HG03064 (cell line): ENCODE results near the gene DPM2.

Source experiments
- ATAC-seq: cut with Tn5 transposase; IDR thresholded peaks from one replicate; pipeline ENCODE4 v1.9.1; 2021; ENCODE audit warnings: low read depth; ENCODE audit not compliant: unreplicated experiment

DPM2 gene

DNA sequence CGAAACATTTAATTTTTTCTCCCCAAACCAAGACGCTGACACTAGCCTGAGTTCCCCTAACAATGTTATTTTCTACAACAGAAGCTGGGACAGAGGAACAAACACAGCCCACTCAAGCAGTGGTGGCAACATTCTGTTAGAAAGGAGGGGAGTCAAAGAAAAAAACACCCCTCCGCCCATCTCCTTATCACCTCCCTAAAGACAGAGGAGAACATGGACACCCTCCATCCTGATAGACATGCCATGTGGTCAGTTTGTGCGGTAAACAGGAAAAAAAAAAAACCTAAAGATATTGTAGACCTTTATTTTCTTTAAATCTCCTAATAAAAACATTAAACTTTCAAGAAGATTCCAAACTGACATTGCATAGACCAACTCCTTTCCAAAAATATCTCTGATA is 2.9 kb upstream of the DPM2 start:
- no peak for ATAC-seq

DNA sequence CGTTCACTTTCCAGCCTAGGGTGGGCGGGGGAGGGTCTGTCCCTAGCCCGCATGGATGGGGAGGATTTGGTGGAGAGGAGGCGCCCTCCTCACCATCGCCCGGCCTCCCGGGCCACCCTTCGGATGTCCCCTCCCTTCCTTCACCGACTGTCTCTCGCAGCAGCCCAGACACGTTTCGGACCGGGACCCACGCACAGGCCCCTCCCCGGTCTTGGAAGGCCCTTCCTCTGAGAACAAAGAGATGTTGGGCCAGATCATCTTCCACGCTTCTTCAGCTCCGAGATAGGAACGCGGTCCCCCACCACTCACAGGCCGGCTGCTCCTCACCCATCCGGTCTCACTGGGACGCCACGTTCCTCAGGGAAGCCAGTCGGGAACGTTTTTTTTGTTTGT is 640 bp upstream of the DPM2 start:
- ATAC-seq: no peak

DNA sequence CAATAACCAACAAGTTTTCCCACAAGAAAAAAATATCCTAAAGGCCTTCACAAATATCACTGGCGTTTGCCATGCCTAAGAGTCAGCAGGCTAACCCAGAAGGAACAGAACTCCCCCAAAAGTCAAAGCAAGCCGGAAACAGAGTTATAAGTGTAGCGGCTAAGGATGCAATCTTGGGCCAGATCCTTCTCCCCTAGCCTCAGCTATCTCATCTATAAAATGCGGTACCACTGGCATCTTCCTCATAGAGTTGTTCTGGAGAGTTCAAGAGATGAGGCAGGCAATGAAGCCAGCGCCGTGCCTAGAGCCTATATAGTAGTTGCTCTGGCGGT is 632 bp downstream of the DPM2 start:
- ATAC-seq: no peak

DNA sequence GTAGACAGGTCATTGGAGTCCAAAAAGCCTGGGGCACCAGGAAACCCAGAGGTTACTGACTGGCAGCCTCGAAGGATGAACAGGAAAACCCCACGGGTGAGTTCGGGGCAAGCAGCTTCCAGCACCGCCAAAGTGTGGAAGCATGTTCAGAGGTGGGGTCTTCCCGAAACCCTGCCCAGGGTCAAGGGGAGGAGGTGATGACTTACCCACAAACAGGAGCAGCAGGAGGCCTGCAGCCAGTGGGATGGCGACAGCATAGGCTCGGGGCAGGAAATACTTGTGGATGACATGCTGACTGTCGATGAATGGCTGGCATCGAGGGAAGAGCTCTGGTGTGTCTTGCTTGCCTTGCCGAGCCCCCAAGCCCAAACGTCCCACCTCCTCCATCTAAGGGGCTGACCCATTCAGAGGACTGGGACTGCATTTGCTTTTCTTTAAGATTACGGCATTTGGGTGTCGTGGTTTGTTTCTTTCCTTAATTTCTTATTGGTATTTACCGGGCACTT is 1.3 kb downstream of the DPM2 start:
- no peak for ATAC-seq

DNA sequence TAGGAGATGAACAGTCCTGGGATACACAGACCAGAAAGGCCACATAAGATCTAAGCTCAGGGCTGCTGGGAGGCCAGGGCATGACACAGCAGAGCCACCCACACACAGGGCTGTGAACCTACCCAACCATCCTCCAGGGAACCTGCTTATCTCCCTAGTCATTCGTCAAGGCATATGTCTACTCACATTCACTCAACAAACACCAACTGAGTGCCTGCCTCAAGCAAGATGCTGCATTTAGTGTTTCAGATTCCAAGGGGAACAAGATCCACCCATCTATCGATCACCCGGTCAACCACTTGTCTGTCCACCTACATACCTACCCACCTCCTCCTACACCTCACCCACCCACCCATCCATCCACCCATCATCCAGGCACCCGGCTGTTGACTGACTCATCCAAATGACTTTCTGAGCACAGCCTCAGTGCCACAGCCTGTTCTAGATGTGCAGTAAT is 1.9 kb downstream of the DPM2 start:
- no peak for ATAC-seq

DNA sequence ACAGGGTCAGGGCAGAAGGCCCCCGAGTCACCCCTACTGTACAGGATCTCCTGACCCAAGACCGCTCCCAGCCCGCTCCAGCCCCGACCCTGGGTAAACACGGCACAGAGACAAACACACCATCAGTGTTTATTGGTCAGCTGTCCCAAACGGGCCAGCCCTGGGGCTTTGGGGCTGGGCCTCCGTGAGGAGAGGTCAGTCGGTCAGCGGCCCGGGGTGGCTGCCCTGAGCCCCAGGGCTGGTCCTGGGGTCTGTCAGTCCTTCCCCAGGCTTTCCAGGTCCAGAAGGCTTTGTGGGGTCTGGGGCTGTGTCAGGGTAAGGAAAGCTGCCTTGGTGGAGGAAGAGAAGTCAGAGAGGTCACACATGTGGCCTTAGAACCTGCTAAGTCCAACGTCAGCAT is 2.7 kb downstream of the DPM2 start:
- ATAC-seq: no peak

DNA sequence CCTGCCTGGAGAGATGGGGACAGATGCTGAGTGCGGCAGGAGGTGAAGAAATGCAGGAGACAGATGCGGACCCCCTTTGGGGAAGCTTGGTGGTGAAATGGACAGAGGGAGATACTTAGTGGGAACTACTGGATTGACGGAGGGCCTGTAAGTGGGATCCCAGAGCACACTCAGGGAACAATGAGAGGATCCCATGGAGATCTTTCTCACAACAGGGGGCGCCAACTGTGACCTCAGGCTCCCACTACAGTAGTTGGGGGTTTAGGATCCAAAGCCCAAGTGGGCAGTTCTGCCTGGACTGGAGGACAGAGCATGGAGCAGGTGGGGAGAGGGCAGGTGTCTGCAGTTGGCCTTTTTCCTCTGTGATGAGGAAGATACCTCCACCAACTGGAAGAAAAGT is 3.4 kb downstream of the DPM2 start:
- no peak for ATAC-seq

DNA sequence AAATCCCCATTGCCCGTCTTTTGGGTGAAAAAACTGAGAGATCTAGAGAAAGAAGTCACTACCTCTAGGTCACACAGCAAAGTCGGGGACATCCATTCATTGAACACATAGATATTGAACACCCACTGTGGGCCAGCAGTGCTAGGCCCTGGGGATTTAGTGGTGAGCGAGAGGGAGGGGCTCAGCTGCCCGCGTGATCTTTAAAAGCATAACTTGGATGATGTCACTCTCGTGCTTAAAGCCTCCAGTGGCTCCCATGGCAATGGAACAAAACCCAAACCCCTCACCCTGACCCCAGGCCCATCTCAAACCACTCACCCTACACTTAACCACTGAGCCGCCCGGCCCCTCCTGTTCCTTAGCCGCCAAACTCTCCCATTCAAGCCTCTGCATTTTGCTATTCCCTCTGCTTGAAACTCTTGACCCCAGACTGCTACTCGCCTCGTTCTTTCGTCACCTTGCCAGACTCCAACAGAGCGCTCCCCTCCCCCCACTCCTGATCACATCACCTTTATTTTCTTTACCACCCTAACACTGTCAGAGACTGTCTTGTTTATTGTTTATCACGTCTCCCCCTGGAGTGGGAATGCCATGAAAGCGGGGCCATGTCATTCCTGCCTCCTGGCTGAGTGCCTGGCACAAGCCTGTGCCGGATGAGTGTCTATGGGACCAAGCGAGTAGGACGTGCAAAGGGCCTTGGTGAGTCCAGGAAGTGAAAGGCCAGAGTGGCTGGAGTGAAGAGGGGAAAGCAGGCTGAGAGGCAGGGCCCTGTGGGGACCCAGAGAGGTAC is 6.4 kb downstream of the DPM2 start:
- ATAC-seq: no peak

DNA sequence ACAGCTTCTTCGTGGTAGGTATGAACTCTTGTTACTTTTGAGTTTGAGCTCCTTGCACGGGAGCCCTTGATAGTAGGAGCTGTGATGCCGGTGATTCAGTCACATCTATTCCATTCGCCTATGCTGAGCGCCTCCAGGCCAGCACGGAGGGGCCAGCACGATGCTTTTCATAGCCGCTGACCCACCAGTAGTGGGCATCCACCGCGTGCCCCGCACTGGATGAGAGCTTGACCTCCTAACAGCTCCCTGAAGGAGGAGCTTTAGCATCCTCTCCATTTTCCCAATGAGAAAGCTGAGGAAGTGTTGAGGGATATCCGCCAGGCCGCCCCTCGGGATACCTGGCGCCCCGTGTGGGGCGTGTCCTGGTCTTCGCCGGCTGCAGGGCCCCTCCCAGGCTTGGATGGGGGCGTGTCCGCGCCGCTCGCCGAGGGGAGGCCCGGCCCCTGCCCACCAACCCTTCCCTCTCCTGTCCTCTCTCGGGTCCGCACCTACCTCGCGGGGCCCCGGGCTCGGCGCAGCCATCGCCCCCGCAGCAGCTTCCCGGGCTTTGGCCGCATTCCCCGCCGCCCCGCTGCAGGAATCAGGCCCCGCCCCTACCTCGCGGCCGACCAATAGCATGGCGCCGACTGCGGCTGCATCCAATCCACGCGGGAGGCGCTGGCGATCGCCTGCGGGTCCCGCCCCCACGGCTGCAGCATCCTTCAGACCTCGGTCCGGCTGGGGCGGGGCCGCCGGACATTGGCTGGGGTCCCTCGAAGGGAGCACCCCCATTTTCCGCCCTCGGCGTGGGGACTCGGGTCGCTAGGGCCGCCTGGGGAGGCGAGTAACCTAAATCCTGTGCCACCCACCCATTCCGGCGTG is 7.2 kb downstream of the DPM2 start, which contains the start of gene PIP5KL1:
PIP5KL1 (minus strand) TSS at position 547 of the 861 bp plus-strand sequence; CDS start at position 522, 25 bp downstream.
- ATAC-seq: no peak

DNA sequence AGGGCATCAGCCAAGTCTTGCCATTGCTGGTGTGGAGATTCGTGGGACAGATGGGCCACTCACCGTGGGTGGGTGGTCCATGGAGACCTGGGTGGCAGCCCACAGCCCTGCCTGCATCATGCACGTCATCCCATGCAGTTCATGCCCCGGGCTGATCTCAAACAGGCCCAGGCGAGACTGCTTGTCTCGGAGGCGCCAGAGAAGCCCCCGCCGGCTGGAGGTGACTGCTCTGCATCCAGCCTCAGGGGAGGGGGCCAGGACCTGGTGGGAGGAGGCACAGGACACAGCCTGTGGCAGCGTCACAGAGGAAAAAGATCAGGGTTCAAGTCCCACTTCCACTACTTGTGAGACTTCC is 8.1 kb downstream of the DPM2 start:
- no peak for ATAC-seq

DNA sequence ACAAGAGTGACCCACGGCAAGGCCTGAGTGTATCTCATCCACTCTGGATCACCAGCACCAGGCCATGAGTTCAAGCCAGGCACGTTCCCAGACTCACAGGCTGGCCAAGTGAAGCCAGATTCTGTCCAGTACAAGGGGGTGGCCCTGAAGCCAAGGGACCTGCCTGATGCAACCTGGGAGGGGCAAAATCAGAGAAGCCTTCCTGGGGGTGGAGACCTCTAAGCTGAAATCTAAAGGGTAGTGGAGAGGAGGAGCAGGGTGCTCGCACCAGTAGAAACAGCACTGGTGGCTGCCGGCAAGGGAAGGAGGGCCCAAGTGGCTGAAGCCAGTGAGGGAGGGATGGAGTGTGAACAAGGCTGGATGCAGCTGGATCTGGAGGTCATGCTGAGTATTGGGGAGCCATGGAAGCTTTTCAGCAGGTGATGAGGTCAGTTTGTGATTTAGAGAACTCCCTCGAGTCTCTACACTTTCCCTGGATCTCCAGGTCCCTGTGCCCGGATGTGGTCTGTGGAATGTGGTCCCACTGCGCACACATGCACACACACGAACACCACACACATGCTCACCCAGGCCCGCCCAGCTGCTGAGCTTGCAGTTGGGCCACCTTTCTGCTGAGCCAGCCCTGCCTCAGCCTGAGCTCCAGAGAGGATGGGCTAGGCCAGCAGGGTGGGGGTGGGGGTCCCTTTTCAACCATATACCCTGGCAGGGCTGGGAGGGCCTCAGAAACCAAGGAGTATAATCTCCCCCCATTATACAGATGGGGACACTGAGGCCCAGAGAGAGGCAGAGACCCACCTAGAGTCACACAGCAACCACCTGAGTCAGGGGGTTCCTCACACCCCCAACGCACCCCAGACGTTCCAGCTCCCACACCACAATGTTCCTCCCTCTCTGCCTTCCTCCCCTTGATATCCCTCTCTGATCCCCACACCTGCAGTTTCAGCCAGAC is 8.7 kb downstream of the DPM2 start:
- no peak for ATAC-seq

DNA sequence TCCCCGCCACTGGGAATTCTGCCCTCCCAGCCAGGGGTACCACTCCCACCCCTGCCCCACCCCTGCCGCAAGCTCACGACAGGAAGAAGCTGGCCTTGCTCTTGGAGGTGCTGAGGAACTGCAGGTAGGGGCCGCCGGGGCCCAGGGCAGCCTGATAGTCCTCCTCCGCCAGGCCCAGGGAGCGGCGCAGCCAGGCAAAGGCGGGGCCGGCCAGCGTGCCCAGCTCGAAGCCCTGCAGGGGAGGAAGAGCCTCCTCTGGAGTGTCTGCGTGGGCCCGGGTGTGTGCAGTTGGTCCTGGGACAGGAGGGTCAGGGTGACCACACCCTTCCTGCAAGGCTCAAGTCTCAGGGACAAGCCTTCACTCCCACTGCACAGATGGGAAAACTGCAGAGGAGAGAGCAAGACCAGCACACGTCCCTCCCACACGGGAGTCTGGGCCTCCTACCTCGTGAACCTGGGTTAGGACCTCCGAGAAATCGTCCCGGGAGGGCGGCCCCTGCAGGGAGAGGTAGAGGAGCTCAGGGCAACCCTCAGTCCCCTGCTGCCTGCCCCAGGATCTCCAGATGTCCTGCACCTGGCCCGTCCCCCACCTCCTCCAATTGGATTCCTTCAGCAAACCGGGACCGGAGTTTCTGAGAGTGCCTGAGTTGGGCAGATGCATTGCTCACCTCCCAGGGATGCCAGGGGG is 9.5 kb downstream of the DPM2 start:
- no peak for ATAC-seq

DNA sequence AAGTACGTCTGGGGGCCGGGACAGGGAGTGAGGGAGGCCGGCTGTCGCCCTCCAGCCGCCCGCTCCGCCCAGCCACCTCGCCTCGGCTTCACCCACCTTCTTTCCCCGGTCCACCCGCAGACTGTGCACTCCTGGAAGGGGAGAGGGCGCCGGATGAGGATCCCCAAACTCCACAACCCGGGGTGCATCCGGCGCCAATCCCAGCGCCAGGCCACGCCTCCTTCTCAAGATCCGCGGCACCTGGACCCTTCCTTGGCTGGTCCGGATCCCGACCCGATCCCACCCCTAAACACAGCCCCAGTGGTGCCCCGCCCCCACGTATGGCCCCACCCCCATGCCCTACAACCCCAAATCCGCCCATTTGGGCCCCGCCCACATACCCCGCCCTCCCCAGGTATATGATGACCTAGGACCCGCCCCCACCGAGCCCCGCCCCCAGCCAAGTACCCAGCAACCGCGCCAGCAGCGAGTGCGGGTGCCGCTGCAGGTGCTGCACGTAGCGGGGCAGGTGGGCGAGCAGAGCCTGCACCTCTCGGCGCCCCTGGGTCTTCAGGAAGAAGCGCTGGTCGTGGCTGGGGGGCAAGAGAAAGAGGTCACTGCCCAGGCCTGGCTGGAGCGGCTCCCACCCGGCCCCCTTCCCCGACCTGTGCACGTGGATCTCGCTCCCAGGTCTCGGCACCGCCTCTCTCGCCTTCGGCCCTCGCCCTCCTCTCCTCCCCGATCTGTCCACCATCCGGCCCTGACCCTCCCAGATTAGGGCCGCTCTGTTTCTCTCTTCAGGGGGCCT is 10.3 kb downstream of the DPM2 start:
- no peak for ATAC-seq

DNA sequence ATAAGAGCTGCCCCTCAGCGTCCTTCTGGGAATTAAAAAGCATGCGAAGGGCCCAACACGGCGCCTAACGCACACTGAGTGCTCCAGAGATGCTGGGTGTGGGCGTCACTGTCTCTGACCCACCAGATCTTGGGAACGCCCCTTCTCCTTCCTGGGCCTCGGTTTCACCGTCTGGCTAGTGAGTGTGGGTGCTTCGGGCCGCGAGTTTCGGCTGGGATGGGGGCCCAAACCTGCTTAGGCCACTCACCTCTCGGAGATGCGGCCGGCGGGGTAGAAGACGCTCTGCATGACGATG is 10.8 kb downstream of the DPM2 start:
- no peak for ATAC-seq

DNA sequence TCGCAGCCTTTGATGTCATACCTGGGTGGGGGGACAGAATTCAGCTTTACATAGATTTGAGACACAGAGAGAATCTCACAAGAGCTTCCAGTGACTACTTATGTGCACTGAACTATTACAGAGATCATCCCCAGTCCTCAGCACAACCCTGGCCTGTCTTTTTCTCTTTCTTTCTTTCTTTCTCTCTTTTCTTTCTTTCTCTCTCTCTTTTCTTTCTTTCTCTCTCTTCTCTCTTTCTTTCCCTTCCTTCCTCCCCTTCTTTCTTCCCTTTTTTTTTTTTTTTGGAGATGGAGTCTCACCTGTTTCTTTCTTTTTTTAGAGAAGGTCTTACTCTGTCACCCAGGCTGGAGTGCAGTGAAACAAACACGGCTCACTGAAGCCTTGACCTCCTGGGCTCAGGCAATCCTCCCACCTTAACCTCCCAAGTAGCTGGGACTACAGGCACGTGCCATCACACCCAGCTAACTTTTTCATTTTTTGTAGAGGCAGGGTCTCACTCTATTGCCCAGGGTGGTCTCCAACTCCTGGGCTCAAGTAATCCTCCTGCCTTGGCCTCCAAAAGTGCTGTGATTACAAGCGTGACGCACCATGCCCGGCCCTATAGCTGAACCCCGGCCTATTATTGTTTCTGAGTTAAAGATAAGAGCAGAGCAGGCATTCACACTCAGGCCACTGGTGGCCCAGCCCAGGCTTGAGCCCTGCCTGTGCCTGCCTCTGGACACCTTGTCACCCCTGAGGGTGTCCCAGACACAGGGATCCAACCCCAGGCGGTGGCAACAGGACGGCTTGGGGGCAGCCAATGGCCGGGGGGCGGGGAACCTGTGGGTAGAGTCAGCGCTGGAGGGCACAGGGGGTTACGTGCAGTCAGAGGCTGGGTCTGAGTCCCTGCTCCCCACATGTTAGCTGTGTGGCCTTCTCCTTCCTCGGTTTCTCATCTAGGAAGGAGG is 11.4 kb downstream of the DPM2 start:
- ATAC-seq: no peak

DNA sequence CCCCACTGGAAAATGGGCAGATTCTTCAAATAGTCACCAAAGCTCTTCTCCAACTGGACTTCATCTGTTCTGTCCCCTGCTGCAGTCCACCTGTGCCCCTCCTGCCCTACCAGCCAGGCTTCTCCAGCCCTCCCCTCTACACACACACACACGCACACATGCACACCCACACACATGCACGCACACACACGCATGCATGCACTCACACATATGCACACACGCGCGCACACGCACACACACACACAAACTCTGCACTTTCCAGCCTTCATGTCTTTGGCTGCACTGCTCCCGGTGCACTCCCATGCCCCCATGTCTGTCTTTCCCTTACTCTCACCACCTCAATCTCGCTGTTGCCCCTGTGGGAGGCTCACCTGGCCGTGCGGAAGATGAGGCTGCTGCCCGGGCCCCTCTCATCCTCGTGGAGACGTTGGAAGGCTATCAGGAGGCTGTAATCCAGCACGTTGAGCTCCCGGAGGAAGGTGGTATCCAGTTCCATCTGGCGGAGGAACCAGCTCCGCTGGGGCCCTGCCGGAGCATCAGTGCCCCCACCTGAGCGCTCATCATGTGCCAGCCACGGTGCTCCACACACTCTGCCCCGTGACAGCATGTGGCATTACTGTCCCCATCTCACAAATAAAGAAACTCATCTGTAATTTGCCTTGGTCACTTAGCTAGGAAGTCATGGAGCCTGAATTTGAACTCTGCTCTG is 12.8 kb downstream of the DPM2 start:
- ATAC-seq: no peak

DNA sequence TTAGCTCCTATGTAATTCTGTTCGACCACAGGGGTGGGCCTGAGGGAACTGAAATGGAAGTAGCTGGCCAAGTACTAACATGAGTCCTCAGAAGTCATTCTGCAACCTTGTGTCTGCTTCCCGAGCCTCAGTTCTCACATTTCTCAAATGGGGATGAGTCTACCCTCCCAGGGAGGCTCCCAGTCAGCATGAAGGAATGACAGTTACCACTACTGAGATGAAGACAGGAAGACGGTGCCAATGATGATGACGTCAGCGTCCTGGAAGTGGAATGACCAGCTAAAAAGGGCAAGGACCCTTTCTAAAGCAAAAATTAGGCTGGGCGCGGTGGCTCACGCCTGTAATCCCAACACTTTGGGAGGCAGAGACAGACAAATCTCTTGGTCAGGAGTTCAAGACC is 13.9 kb downstream of the DPM2 start:
- ATAC-seq: no peak

DNA sequence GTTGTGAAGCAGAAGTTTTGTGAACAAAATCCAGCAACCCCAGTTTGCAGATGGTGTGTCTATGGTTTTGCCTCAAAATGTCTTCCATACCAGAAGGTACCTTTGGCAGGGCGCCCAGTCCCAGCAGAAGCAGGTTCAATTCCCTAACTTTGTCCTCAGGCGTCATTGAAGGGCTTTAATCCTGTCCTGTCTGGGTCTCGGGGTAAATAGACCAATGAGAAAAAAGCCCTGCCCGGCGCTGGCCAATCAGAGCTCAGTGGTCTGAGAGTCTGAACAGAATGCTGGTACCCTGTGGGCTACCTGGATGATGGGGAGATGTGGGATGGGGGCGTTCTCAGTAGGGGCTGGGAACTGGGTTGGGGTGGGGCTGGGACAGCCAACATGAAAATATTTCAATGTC is 14.6 kb downstream of the DPM2 start:
- no peak for ATAC-seq
